ENCODE measurements around the gene MAP3K21.

DNA sequence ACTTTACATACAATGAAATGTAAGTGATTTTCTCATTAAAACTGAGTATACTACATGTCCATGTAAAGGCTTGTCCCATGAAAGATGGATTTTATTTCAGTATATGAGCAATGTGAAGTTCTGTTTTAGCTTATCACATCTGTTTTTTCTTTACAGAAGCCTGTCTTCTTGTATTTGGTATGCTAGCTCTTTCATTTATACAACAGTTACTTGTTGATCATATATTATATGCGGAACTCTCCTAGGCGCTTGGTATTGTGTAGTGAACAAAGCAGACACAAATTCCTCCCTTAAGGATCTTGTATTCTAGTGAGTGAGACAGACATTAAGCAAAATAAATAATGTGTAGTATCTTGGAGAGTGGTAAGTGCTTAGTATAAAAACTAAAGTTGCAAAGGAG is 10.6 kb downstream of the MAP3K21 start:
- TF ChIP-seq, protein P1, sequence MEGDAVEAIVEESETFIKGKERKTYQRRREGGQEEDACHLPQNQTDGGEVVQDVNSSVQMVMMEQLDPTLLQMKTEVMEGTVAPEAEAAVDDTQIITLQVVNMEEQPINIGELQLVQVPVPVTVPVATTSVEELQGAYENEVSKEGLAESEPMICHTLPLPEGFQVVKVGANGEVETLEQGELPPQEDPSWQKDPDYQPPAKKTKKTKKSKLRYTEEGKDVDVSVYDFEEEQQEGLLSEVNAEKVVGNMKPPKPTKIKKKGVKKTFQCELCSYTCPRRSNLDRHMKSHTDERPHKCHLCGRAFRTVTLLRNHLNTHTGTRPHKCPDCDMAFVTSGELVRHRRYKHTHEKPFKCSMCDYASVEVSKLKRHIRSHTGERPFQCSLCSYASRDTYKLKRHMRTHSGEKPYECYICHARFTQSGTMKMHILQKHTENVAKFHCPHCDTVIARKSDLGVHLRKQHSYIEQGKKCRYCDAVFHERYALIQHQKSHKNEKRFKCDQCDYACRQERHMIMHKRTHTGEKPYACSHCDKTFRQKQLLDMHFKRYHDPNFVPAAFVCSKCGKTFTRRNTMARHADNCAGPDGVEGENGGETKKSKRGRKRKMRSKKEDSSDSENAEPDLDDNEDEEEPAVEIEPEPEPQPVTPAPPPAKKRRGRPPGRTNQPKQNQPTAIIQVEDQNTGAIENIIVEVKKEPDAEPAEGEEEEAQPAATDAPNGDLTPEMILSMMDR (IDR thresholded peaks at IDR 0.05; ENCODE audit: low read depth, low read length, poor library complexity, severe bottlenecking): no peak
- TF ChIP-seq EZH2phosphoT487 (IDR thresholded peaks at IDR 0.05; ENCODE audit: borderline replicate concordance, low read length): no peak

Data from DOHH2 (cell line).